SU-DHL-6 (cell line): ENCODE data around the gene PIN1.
A peak's percentile ranks its signal among the peaks of the same experiment; 100 is the strongest.

Experiments
- H2AFZ ChIP-seq: fragments of 200-600 bp; sonication (generic); 2 replicates; pipeline ENCODE4 v1.6.1; 2014; ENCODE audit warnings: low read depth, mild to moderate bottlenecking, moderate library complexity, mixed read lengths, antibody characterized with exemption, low read length; ENCODE audit not compliant: severe bottlenecking
- H3F3A ChIP-seq: fragments of 200-600 bp; shearing (Covaris generic); 2 replicates; pipeline ENCODE4 v1.6.0; 2016; ENCODE audit warnings: antibody characterized with exemption, mild to moderate bottlenecking; ENCODE audit not compliant: insufficient read depth
- H3K27ac ChIP-seq: fragments of 200-600 bp; sonication (generic); 2 replicates; pipeline ENCODE4 v1.5.1; 2016; ENCODE audit warnings: low read depth, mild to moderate bottlenecking, low read length, moderate library complexity, mixed read lengths
- H3K27me3 ChIP-seq: fragments of 200-600 bp; sonication (generic), shearing (Covaris generic); 2 replicates; pipeline ENCODE4 v1.6.0; 2014; ENCODE audit warnings: mild to moderate bottlenecking, low read length
- H3K36me3 ChIP-seq: fragments of 200-600 bp; sonication (generic); 2 replicates; pipeline ENCODE4 v1.6.1; 2014; ENCODE audit warnings: mild to moderate bottlenecking, low read length, mixed read lengths
- H3K4me2 ChIP-seq: fragments of 300-600, 200-600 bp; shearing (Covaris generic), sonication (generic); 2 replicates; pipeline ENCODE4 v1.6.0; 2014; ENCODE audit warnings: low read length, low read depth, mild to moderate bottlenecking; ENCODE audit not compliant: poor library complexity, severe bottlenecking
- H3K4me3 ChIP-seq: fragments of 200-600 bp; sonication (generic); 2 replicates; pipeline ENCODE4 v1.5.1; 2014; ENCODE audit warnings: antibody characterized with exemption, low read length, mild to moderate bottlenecking, mixed read lengths; ENCODE audit not compliant: insufficient read depth, poor library complexity, severe bottlenecking
- H3K79me2 ChIP-seq: fragments of 200-600 bp; sonication (generic); 2 replicates; pipeline ENCODE4 v1.6.1; 2014; ENCODE audit warnings: mild to moderate bottlenecking, low read length, moderate library complexity; ENCODE audit not compliant: insufficient read depth
- H3K9ac ChIP-seq: fragments of 200-600 bp; sonication (generic); 2 replicates; pipeline ENCODE4 v1.7.0; 2014; ENCODE audit warnings: mild to moderate bottlenecking, low read length
- H3K9me2 ChIP-seq: fragments of 200-600 bp; sonication (generic); replicated peaks from 2 replicates; pipeline ENCODE4 v1.6.1; 2014; ENCODE audit warnings: low read length; ENCODE audit not compliant: insufficient read depth
- H3K9me3 ChIP-seq: fragments of 200-600 bp; sonication (generic); 2 replicates; pipeline ENCODE4 v1.6.1; 2014; ENCODE audit warnings: low read length, mixed read lengths; ENCODE audit not compliant: insufficient read depth
- H4K20me1 ChIP-seq: fragments of 200-600 bp; sonication (generic); 2 replicates; pipeline ENCODE4 v1.6.1; 2014; ENCODE audit warnings: low read depth, mild to moderate bottlenecking, antibody characterized with exemption, low read length, moderate library complexity, mixed read lengths
- CTCF ChIP-seq: fragments of 200-600 bp; sonication (generic); IDR thresholded peaks from one replicate; pipeline ENCODE4 v1.5.1; 2017; ENCODE audit warnings: antibody characterized with exemption, mild to moderate bottlenecking, low read length, moderate library complexity; ENCODE audit not compliant: insufficient read depth, poor library complexity, severe bottlenecking
- EZH2phosphoT487 ChIP-seq: fragments of 200-600 bp; sonication (generic), shearing (Covaris generic); conservative IDR thresholded peaks from 2 replicates; pipeline ENCODE4 v1.6.1; 2018; ENCODE audit warnings: mild to moderate bottlenecking, antibody characterized with exemption, low read length, moderate library complexity, mixed read lengths

The PIN1 gene

GRCh38 chr19:9834726-9835506 is at the start of gene PIN1:
PIN1 (plus strand) TSS chr19:9835318; CDS start chr19:9835345, 27 bp downstream.
- no peaks in the 10 kb centered on the region for H4K20me1 ChIP-seq
- H3K36me3 ChIP-seq = no peaks in the 10 kb centered on the region; the same call in 1 of the 2 replicates
- H3K27ac ChIP-seq = 0 out of 2 replicates have a peak within 1 kb of the TSS, but pooled peaks have one; percentile 2
- peak within 1 kb of the TSS; percentile 61 for H3K4me3 ChIP-seq
- peak within 1 kb of the TSS; percentile 20 for H2AFZ ChIP-seq
- peaks cover 20% of the 10 kb centered on the region; the same call in 1 of the 2 replicates for H3K79me2 ChIP-seq
- peak within 1 kb of the TSS; percentile 92 for H3K4me2 ChIP-seq
- H3K9ac ChIP-seq = peak within 1 kb of the TSS; percentile 82
- TF ChIP-seq EZH2phosphoT487 (no peak), CTCF (no peak)
- no peaks in the 10 kb centered on the region for H3K9me3 ChIP-seq
- peaks cover 6% of the 10 kb centered on the region for H3F3A ChIP-seq
- H3K9me2 ChIP-seq = no peaks in the 10 kb centered on the region
- H3K27me3 ChIP-seq = no peaks in the 10 kb centered on the region

DNA sequence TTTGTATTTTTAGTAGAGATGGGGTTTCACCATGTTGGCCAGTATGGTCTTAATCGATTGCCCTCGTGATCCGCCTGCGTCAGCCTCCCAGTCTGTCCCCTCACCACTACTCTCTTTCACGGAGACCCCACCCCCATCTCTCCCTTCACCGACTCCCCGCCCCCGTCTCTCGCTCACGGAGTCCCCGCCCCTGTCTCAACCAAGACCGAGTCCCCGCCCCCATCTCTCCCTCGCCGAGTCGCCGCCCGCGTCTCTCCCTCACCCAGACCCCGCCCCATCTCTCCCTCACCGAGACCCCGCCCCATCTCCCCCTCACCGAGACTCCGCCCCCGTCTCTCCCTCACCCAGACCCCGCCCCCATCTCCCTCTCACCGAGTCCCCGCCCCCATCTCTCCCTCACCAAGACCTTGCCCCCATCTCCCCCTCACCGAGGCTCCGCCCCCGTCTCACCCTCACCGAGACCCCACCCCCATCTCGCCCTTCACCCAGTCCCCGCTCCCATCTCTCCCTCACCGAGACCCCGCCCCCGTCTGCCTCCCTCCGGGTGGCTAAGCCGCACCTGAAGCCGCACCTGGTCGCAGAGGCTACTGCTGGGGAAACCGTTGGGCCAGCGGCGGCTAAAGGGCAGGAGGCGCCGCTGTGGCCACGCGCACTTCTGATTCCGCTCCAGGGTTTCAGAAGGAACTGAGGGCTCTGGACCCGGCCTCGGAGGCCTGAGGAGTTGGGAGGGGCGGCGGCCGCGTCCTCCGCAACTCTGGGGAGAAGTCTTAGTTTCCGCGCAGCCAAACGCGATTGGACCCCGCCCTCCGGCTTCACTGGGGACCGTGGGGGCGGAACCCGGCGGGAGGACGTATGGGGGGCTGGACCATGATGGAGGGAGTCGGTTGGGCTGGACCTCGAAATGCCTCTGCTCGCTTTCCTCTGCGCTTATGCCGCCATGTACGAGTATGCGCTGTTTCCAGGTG is 49.5 kb upstream of the PIN1 start:
- peak overlapping the region; percentile 79 for H3K27ac ChIP-seq
- no peaks in the 10 kb centered on the region for H3K9me3 ChIP-seq
- no peaks in the 10 kb centered on the region for H3K79me2 ChIP-seq
- no peaks in the 10 kb centered on the region for H3F3A ChIP-seq
- peak overlapping the region; percentile 57 for H3K9ac ChIP-seq
- H3K36me3 ChIP-seq = no peaks in the 10 kb centered on the region
- no peaks in the 10 kb centered on the region for H3K9me2 ChIP-seq
- peak overlapping the region; percentile 79 for H3K4me3 ChIP-seq
- no peaks in the 10 kb centered on the region for H4K20me1 ChIP-seq
- H3K4me2 ChIP-seq = peak overlapping the region; percentile 57
- H3K27me3 ChIP-seq = no peaks in the 10 kb centered on the region
- peak overlapping the region; percentile 84 for H2AFZ ChIP-seq
- no peak for TF ChIP-seq CTCF
- TF ChIP-seq EZH2phosphoT487 = no peak

- Histone ChIP-seq H3K27me3 (no peaks in the 10 kb centered on the region), H3K9me2 (no peaks in the 10 kb centered on the region), H3K79me2 (no peaks in the 10 kb centered on the region), H4K20me1 (no peaks in the 10 kb centered on the region), H3K9ac (0 out of 2 replicates have a peak overlapping the region, but pooled peaks have one; percentile 57), H2AFZ (no peak overlapping the region), H3K36me3 (no peaks in the 10 kb centered on the region), H3F3A (no peaks in the 10 kb centered on the region), H3K4me2 (peak overlapping the region; percentile 57), H3K4me3 (peak overlapping the region; percentile 79), H3K9me3 (no peaks in the 10 kb centered on the region), H3K27ac (0 out of 2 replicates have a peak overlapping the region, but pooled peaks have one; percentile 79)
- TF ChIP-seq EZH2phosphoT487 (no peak), CTCF (no peak)
These were observed 48.8 kb upstream of the PIN1 start for GRCh38 chr19:9786342-9786741.
